Osteoblast (primary cell): ENCODE measurements around the gene TENT5A. TPM values are rescaled to one million over a fixed set of nuclear protein-coding genes. Genes with fewer than 3 reads are reported as not detected.

ENCODE experiments used
- DNase-seq: peaks from one replicate; pipeline ENCODE4 v3.0.0; 2011; ENCODE audit warnings: low spot score, mixed read lengths; ENCODE audit not compliant: insufficient read length; ENCODE audit errors: missing footprints
- H2AFZ ChIP-seq: 2 replicates; pipeline ENCODE4 v1.6.0; 2011; ENCODE audit warnings: mild to moderate bottlenecking, low read length
- H3K27ac ChIP-seq: 2 replicates; pipeline ENCODE4 v1.5.1; 2011; ENCODE audit warnings: mild to moderate bottlenecking, low read depth, low read length, moderate library complexity
- H3K27me3 ChIP-seq: 2 replicates; pipeline ENCODE4 v1.6.0; 2012; ENCODE audit warnings: mild to moderate bottlenecking, control low read depth, inconsistent platforms, low read length, moderate library complexity; ENCODE audit not compliant: insufficient read depth
- H3K36me3 ChIP-seq: 2 replicates; pipeline ENCODE4 v1.5.1; 2011; ENCODE audit warnings: mild to moderate bottlenecking, low read length, control low read depth, moderate library complexity; ENCODE audit not compliant: insufficient read depth
- H3K4me1 ChIP-seq: 2 replicates; pipeline ENCODE4 v1.5.1; 2011; ENCODE audit warnings: mild to moderate bottlenecking, low read length, control low read depth, moderate library complexity; ENCODE audit not compliant: insufficient read depth
- H3K4me2 ChIP-seq: 2 replicates; pipeline ENCODE4 v1.6.0; 2011; ENCODE audit warnings: mild to moderate bottlenecking, low read length; ENCODE audit not compliant: insufficient read depth
- H3K4me3 ChIP-seq: fragments of 200-600 bp; sonication (generic); 3 replicates; pipeline ENCODE4 v1.5.1; 2012; ENCODE audit warnings: mild to moderate bottlenecking, low read length, inconsistent platforms; ENCODE audit not compliant: insufficient read depth
- H3K79me2 ChIP-seq: 2 replicates; pipeline ENCODE4 v1.6.0; 2012; ENCODE audit warnings: mild to moderate bottlenecking, low read length, control low read depth, inconsistent platforms; ENCODE audit not compliant: insufficient read depth
- H3K9me3 ChIP-seq: 2 replicates; pipeline ENCODE4 v1.5.1; 2011; ENCODE audit warnings: low read depth, low read length, control low read depth
- H4K20me1 ChIP-seq: 2 replicates; pipeline ENCODE4 v1.6.0; 2012; ENCODE audit warnings: mild to moderate bottlenecking, low read length, control low read depth; ENCODE audit not compliant: insufficient read depth
- CTCF ChIP-seq: IDR thresholded peaks from 2 replicates; pipeline ENCODE4 v1.5.1; 2011; ENCODE audit warnings: mild to moderate bottlenecking, low read depth, low read length, moderate library complexity; ENCODE audit errors: extremely low read depth
- total RNA-seq: library from RNA; depleted of rRNA; stranded (reverse); fragments of >200 nt; gene quantifications from 2 replicates; pipeline ENCODE4 v1.2.3, GENCODE V29; 2012

The TENT5A gene
- total RNA-seq, 1 donor: 82.9 TPM

- DNase-seq: no peak
- no peak overlapping the region for H3K4me3 ChIP-seq
- H3K36me3 ChIP-seq: no peaks in the 10 kb centered on the region
- no peaks in the 10 kb centered on the region for H4K20me1 ChIP-seq
- no peaks in the 10 kb centered on the region for H3K4me1 ChIP-seq
- no peak for TF ChIP-seq CTCF
- no peaks in the 10 kb centered on the region for H3K79me2 ChIP-seq
- H2AFZ ChIP-seq: no peak overlapping the region
- no peak overlapping the region for H3K27ac ChIP-seq
- H3K4me2 ChIP-seq: no peak overlapping the region
- H3K27me3 ChIP-seq: no peaks in the 10 kb centered on the region
- no peaks in the 10 kb centered on the region for H3K9me3 ChIP-seq
These were observed 37.8 kb downstream of the TENT5A start for GRCh38 chr6:81714684-81715083.

- no peaks in the 10 kb centered on the region for H4K20me1 ChIP-seq
- no peak overlapping the region for H3K4me3 ChIP-seq
- no peaks in the 10 kb centered on the region for H3K36me3 ChIP-seq
- H2AFZ ChIP-seq: no peak overlapping the region
- no peaks in the 10 kb centered on the region for H3K9me3 ChIP-seq
- TF ChIP-seq CTCF: no peak
- no peak for DNase-seq
- H3K79me2 ChIP-seq: no peaks in the 10 kb centered on the region
- no peak overlapping the region for H3K27ac ChIP-seq
- H3K4me1 ChIP-seq: no peaks in the 10 kb centered on the region
- no peak overlapping the region for H3K4me2 ChIP-seq
- H3K27me3 ChIP-seq: no peaks in the 10 kb centered on the region
These were observed 39.3 kb downstream of the TENT5A start for GRCh38 chr6:81713205-81713604.

GRCh38 chr6:81708113-81708699, 44.3 kb downstream of the TENT5A start:
- no peak for TF ChIP-seq CTCF
- Histone ChIP-seq H4K20me1 (no peaks in the 10 kb centered on the region), H3K4me2 (no peak overlapping the region), H3K27ac (no peak overlapping the region), H3K4me1 (no peaks in the 10 kb centered on the region), H3K9me3 (no peaks in the 10 kb centered on the region), H2AFZ (no peak overlapping the region), H3K36me3 (no peaks in the 10 kb centered on the region), H3K79me2 (no peaks in the 10 kb centered on the region), H3K4me3 (no peak overlapping the region), H3K27me3 (no peaks in the 10 kb centered on the region)
- DNase-seq: no peak

- H3K27ac ChIP-seq: no peak overlapping the region
- H2AFZ ChIP-seq: no peak overlapping the region
- H4K20me1 ChIP-seq: no peaks in the 10 kb centered on the region
- no peak overlapping the region for H3K4me2 ChIP-seq
- no peaks in the 10 kb centered on the region for H3K9me3 ChIP-seq
- H3K79me2 ChIP-seq: no peaks in the 10 kb centered on the region
- no peaks in the 10 kb centered on the region for H3K36me3 ChIP-seq
- TF ChIP-seq CTCF: no peak
- no peak for DNase-seq
- no peaks in the 10 kb centered on the region for H3K4me1 ChIP-seq
- no peaks in the 10 kb centered on the region for H3K27me3 ChIP-seq
- no peak overlapping the region for H3K4me3 ChIP-seq
These were observed 47.8 kb downstream of the TENT5A start for GRCh38 chr6:81704700-81705099.
